Heart left ventricle (tissue), 16 donors: ENCODE data around the gene SGPP2. TPM values are rescaled to one million over a fixed set of nuclear protein-coding genes. Genes with fewer than 3 reads are reported as not detected.

ENCODE experiments used
- ATAC-seq, 4 donors: fragments of 200-7000 bp; cut with Tn5 transposase; one replicate each; pipeline ENCODE4 v1.9.1; 2020 to 2022; ENCODE audit warnings: moderate library complexity in 4 of 4, mild to moderate bottlenecking in 3 of 4, moderate number of reproducible peaks in 1 of 4
- DNase-seq, 5 donors: peaks; one replicate each; pipeline ENCODE4 v3.0.0-alpha.2; 2020
- H3K27ac ChIP-seq, 12 donors: fragments of 200-600 bp; sonication (generic) in 4 of 12; one replicate each; pipeline versions ENCODE4 v1.5.0 to v1.8.0; 2016 to 2022; ENCODE audit warnings: mild to moderate bottlenecking in 2 of 12
- H3K27me3 ChIP-seq, 9 donors: fragments of 200-600 bp; sonication (generic) in 2 of 9; one replicate each; pipeline versions ENCODE4 v1.5.1 to v1.8.0; 2016 to 2022; ENCODE audit warnings: mild to moderate bottlenecking in 3 of 9
- H3K36me3 ChIP-seq, 9 donors: fragments of 200-600 bp; sonication (generic) in 2 of 9; one replicate each; pipeline versions ENCODE4 v1.5.0 to v1.8.0; 2018 to 2022; ENCODE audit warnings: mild to moderate bottlenecking in 2 of 9
- H3K4me1 ChIP-seq, 12 donors: fragments of 200-600 bp; sonication (generic) in 4 of 12; one replicate each; pipeline versions ENCODE4 v1.5.0 to v1.8.0; 2016 to 2022; ENCODE audit warnings: mild to moderate bottlenecking in 3 of 12
- H3K4me3 ChIP-seq, 12 donors: fragments of 200-600 bp; sonication (generic) in 4 of 12; one replicate each; pipeline versions ENCODE4 v1.5.0 to v1.8.0; 2017 to 2022; ENCODE audit warnings: mild to moderate bottlenecking in 9 of 12, moderate library complexity in 4 of 12
- H3K9me3 ChIP-seq, 12 donors: fragments of 200-600 bp; sonication (generic) in 4 of 12; one replicate each; pipeline versions ENCODE4 v1.5.0 to v1.8.0; 2016 to 2022; ENCODE audit warnings: mild to moderate bottlenecking in 1 of 12
- POLR2A ChIP-seq, 2 donors: fragments of 450-650 bp; IDR thresholded peaks; one replicate each; pipeline ENCODE4 v1.6.1; 2017; ENCODE audit warnings: antibody characterized with exemption in 2 of 2, mild to moderate bottlenecking in 2 of 2, moderate library complexity in 2 of 2
- WGBS, 4 donors: extraction: QIAGEN DNeasy Blood & Tissue Kit in 2 of 4; methylation state at CpG; one replicate each; pipeline versions ENCODE4 v1.1.5 to v1.1.7; 2013 to 2018; 5-methylcytosine and 5-hydroxymethylcytosine counted together
- intact Hi-C, 10 donors: fragments of 100-400 bp; cut with DNase I; formaldehyde crosslinking; loops; one replicate each; pipeline versions ENCODE4 v1.11.1 to v1.14.2; 2022
- polyA plus RNA-seq, 2 donors: library from polyadenylated mRNA; stranded (reverse); fragments of 200-250 nt; gene quantifications; one replicate each; pipeline ENCODE4 v1.2.3, GENCODE V29; 2013
- total RNA-seq, 9 donors: library from RNA; depleted of rRNA in 2 of 9; stranded (reverse); fragments of >200 nt in 2 of 9; fragmentation: NEBNext Ultra II Directional in 3 of 9; extraction: Animal tissue kit (Norgen Biotek cat#: 25700) in 3 of 9; gene quantifications; one replicate each; pipeline versions ENCODE4 v1.1.0 to v1.2.4, GENCODE V29; 2016 to 2023
- TF ChIP-seq, protein P1 (sequence below), 12 donors: fragments of 200-600 bp; sonication (generic) in 4 of 12; IDR thresholded peaks; one replicate each; pipeline versions ENCODE4 v1.5.0 to v1.8.0; 2018 to 2022; ENCODE audit warnings: antibody characterized with exemption in 12 of 12, mild to moderate bottlenecking in 5 of 12
- donor health status: ischemic (EF 13 %, LVEDD 7.1; RV severe dilation, severe dysfunction).
- donor health status: healthy with polysubstance abuse.
- donor health status: DM: no; HTN: yes; CAD: no.
- donor health status: DM: no; HTN: no; CAD: no.
- donor health status: ischemic (EF 25% LVEDD 6.9; RV normal size, moderate dysfunction).
- donor health status: ischemic (EF 25% LVEDD 5.7; RV mildly dilated, moderate dysfunction).
- donor health status: healthy.
- donor health status: DM: yes; HTN: yes; CAD: no.
- donor health status: ischemic (EF 35%, LVEDD 5.7; RV mildly dilated, moderate dysfunction).
- donor health status: nonischemic (EF 11% LVEDD 7.7; RV severe dilation, severe dysfunction).
- donor health status: DM: yes; HTN: yes; CAD: no.
- donor health status: PGD.
- donor health status: ischemic (EF 29% LVEDD 5.4; RV normal size, mild dysfunction).
- donor health status: nonischemic (EF 23%, LVEDD 6.1; RV moderate dilation, normal function).

Gene SGPP2
- total and polyA plus RNA-seq, 11 donors = 1.6 to 25.8 (median 12.4) TPM

GRCh38 chr2:222436040-222436413, 11.7 kb downstream of the SGPP2 start:
- intact Hi-C loops = no loop called here
- ATAC-seq (no peak), DNase-seq (no peak)
- Histone ChIP-seq H3K27ac (no peak overlapping the region), H3K36me3 (no peaks in the 10 kb centered on the region), H3K9me3 (no peaks in the 10 kb centered on the region), H3K4me1 (peaks cover 0 to 4% (median 0%) of the 10 kb centered on the region in 12 donors), H3K4me3 (no peak overlapping the region), H3K27me3 (no peaks in the 10 kb centered on the region)
- WGBS, 4 donors = 61 to 73% (median 69%) methylated on average over 2 of the region's 2 CpGs
- TF ChIP-seq, protein P1, sequence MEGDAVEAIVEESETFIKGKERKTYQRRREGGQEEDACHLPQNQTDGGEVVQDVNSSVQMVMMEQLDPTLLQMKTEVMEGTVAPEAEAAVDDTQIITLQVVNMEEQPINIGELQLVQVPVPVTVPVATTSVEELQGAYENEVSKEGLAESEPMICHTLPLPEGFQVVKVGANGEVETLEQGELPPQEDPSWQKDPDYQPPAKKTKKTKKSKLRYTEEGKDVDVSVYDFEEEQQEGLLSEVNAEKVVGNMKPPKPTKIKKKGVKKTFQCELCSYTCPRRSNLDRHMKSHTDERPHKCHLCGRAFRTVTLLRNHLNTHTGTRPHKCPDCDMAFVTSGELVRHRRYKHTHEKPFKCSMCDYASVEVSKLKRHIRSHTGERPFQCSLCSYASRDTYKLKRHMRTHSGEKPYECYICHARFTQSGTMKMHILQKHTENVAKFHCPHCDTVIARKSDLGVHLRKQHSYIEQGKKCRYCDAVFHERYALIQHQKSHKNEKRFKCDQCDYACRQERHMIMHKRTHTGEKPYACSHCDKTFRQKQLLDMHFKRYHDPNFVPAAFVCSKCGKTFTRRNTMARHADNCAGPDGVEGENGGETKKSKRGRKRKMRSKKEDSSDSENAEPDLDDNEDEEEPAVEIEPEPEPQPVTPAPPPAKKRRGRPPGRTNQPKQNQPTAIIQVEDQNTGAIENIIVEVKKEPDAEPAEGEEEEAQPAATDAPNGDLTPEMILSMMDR (IDR thresholded peaks at IDR 0.05) = no peak
- no peak for TF ChIP-seq POLR2A (IDR thresholded peaks at IDR 0.05)

DNA sequence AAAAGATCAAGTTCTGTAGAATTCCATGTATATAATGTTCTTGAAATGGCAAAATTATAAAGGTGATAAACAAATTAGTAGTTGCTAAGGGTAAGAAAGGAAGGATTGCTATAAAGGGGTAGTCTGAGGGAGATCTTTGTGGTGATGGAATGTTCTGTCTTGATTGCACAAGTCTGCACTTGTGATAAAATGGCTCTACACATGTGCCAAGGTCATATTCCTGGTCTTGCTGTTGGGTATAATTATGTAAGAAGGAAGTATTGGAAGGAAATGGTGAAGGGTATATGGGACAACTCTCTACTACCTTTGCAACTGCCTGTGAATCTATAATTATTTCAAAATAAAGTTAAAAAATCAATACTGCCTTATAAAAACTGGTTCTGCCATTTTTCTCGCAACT, 15.3 kb downstream of the SGPP2 start:
- DNase-seq = no peak
- intact Hi-C loops = no loop called here
- H3K9me3 ChIP-seq = no peaks in the 10 kb centered on the region
- TF ChIP-seq POLR2A (IDR thresholded peaks at IDR 0.05) = no peak
- TF ChIP-seq, protein P1 (IDR thresholded peaks at IDR 0.05) = no peak
- no peak for ATAC-seq
- H3K4me1 ChIP-seq = peaks cover 0 to 4% (median 0%) of the 10 kb centered on the region in 12 donors
- no peak overlapping the region for H3K4me3 ChIP-seq
- no peak overlapping the region for H3K27ac ChIP-seq
- no peaks in the 10 kb centered on the region for H3K36me3 ChIP-seq
- WGBS, 4 donors = 88 to 94% (median 89%) methylated on average over 1 of the region's 1 CpG
- H3K27me3 ChIP-seq = no peaks in the 10 kb centered on the region

DNA sequence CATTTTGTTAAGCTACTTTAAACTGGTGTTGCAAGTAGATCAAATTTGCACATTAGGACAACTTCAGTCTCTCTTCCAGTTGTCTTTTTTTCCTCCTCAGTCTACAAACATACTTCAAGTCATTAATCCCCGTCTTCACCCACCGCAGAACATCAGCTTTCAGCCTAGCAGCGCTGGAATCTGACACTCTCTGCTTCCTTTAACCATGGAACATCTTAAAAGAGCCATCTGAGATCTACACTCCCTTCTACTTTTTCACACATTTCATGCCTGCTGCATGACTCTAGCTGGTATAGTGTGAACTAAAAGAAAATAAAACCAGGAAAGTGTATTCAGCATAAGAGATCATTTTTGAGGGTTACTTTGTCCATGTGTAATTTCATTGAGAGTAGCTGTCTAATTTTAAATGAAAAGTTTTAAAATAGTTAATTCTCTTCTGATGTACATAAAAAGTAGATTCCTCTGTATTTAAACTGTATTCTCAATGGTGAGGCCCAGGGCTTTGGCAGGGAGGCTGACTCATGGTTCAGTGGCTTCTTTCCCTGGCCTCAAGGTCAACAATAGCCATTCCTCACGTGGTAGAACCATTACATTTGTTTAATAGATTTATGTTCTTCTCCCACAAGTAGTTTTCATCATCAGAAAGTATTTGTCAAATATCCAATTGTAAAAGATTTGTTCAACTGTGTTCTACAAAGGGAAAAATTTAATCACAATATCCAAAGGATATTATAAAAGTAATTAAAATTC, 16.5 kb downstream of the SGPP2 start:
- intact Hi-C loops = no loop called here
- TF ChIP-seq, protein P1 (IDR thresholded peaks at IDR 0.05) = no peak
- TF ChIP-seq POLR2A (IDR thresholded peaks at IDR 0.05) = no peak
- ATAC-seq (no peak), DNase-seq (no peak)
- Histone ChIP-seq H3K27me3 (no peaks in the 10 kb centered on the region), H3K4me3 (no peak overlapping the region), H3K36me3 (no peaks in the 10 kb centered on the region), H3K4me1 (peaks cover 0 to 4% (median 0%) of the 10 kb centered on the region in 12 donors), H3K27ac (no peak overlapping the region), H3K9me3 (no peaks in the 10 kb centered on the region)
- 45 to 62% (median 58%) methylated on average over 4 of the region's 4 CpGs for WGBS, 4 donors

DNA sequence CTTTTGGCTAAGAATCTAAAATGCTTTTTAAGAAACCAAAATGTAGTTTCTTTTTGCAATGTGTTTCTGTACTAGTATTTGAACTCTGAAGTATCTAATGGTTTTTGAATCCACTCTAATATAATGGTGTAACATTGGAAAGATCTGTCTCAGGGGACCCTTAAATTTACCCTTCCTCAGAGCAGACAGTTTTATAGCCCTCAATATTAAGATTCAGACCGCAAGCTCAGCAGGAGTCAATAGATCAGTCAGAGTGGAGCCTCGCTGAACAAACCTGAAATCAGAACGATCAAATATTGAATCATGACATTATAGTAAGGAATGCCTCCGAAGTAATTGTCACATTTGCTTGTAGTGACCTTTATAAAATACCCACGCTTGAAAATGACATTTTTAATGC, 18.3 kb downstream of the SGPP2 start:
- no peak for TF ChIP-seq POLR2A (IDR thresholded peaks at IDR 0.05)
- TF ChIP-seq, protein P1 (IDR thresholded peaks at IDR 0.05) = no peak
- intact Hi-C loops = no loop called here
- H3K4me1 ChIP-seq = peaks cover 0 to 6% (median 0%) of the 10 kb centered on the region in 12 donors
- H3K27me3 ChIP-seq = no peaks in the 10 kb centered on the region
- no peak overlapping the region for H3K27ac ChIP-seq
- no peaks in the 10 kb centered on the region for H3K9me3 ChIP-seq
- no peak overlapping the region for H3K4me3 ChIP-seq
- 77 to 88% (median 84%) methylated on average over 5 of the region's 5 CpGs for WGBS, 4 donors
- no peaks in the 10 kb centered on the region for H3K36me3 ChIP-seq
- DNase-seq (no peak), ATAC-seq (no peak)
